HFFc6 (cell line): ENCODE measurements around the gene HACE1. TPM values are rescaled to one million over a fixed set of nuclear protein-coding genes. Genes with fewer than 3 reads are reported as not detected.
A peak's percentile ranks its signal among the peaks of the same experiment; 100 is the strongest.

ENCODE experiments used
- DNase-seq: peaks from one replicate; pipeline ENCODE4 v3.0.0-alpha.2; 2018
- H3K27ac Mint-ChIP-seq: 2 replicates; pipeline ENCODE4 v1.8.0; 2020; ENCODE audit warnings: mild to moderate bottlenecking, mixed read lengths
- H3K27me3 Mint-ChIP-seq: 2 replicates; pipeline ENCODE4 v1.8.0; 2021; ENCODE audit warnings: mild to moderate bottlenecking, moderate library complexity, mixed read lengths; ENCODE audit not compliant: insufficient read depth
- H3K36me3 Mint-ChIP-seq: 2 replicates; pipeline ENCODE4 v1.8.0; 2021; ENCODE audit warnings: low read depth, mixed read lengths
- H3K4me1 Mint-ChIP-seq: 2 replicates; pipeline ENCODE4 v1.8.0; 2020; ENCODE audit warnings: low read depth, mixed read lengths
- H3K4me3 Mint-ChIP-seq: 2 replicates; pipeline ENCODE4 v1.8.0; 2020; ENCODE audit warnings: mild to moderate bottlenecking, moderate library complexity, mixed read lengths
- H3K9me3 Mint-ChIP-seq: 2 replicates; pipeline ENCODE4 v1.8.0; 2020; ENCODE audit warnings: mild to moderate bottlenecking, mixed read lengths
- total RNA-seq, 6 experiments: library from RNA; stranded (reverse); fragmentation: NEBNext Ultra II Directional; extraction: Animal tissue kit (Norgen Biotek cat#: 25700); gene quantifications; 2 replicates in 1 of 6; 3 replicates in 5 of 6; pipeline ENCODE4 v1.2.3, GENCODE V29; 2021
- TF ChIP-seq, protein P1 (sequence below): fragments of 200-600 bp; sonication (generic); IDR thresholded peaks from 2 replicates; pipeline ENCODE4 v1.5.0; 2021; ENCODE audit warnings: antibody characterized with exemption, mild to moderate bottlenecking

HACE1 gene
- total RNA-seq, 6 experiments from 2014 or later, result 7.2 to 8.8 (median 8.5) TPM

- no peaks in the 10 kb centered on the region for H3K9me3 Mint-ChIP-seq
- TF ChIP-seq, protein P1, sequence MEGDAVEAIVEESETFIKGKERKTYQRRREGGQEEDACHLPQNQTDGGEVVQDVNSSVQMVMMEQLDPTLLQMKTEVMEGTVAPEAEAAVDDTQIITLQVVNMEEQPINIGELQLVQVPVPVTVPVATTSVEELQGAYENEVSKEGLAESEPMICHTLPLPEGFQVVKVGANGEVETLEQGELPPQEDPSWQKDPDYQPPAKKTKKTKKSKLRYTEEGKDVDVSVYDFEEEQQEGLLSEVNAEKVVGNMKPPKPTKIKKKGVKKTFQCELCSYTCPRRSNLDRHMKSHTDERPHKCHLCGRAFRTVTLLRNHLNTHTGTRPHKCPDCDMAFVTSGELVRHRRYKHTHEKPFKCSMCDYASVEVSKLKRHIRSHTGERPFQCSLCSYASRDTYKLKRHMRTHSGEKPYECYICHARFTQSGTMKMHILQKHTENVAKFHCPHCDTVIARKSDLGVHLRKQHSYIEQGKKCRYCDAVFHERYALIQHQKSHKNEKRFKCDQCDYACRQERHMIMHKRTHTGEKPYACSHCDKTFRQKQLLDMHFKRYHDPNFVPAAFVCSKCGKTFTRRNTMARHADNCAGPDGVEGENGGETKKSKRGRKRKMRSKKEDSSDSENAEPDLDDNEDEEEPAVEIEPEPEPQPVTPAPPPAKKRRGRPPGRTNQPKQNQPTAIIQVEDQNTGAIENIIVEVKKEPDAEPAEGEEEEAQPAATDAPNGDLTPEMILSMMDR, result no peak
- H3K4me1 Mint-ChIP-seq, result no peaks in the 10 kb centered on the region
- peak; percentile 8 for DNase-seq
- no peaks in the 10 kb centered on the region for H3K36me3 Mint-ChIP-seq
- H3K27ac Mint-ChIP-seq, result no peak overlapping the region
- no peaks in the 10 kb centered on the region; the same call in 1 of the 2 replicates for H3K27me3 Mint-ChIP-seq
- no peak overlapping the region for H3K4me3 Mint-ChIP-seq
These were observed 148.3 kb downstream of the HACE1 start for GRCh38 chr6:104711371-104711770.

GRCh38 chr6:104710543-104711335, 149.0 kb downstream of the HACE1 start:
- H3K4me3 Mint-ChIP-seq, result no peak overlapping the region
- H3K27me3 Mint-ChIP-seq, result no peaks in the 10 kb centered on the region; the same call in 1 of the 2 replicates
- no peak for DNase-seq
- H3K4me1 Mint-ChIP-seq, result peaks cover under 1% of the 10 kb centered on the region; the same call in 1 of the 2 replicates
- no peaks in the 10 kb centered on the region for H3K36me3 Mint-ChIP-seq
- TF ChIP-seq, protein P1, result no peak
- H3K9me3 Mint-ChIP-seq, result no peaks in the 10 kb centered on the region
- no peak overlapping the region for H3K27ac Mint-ChIP-seq

DNA sequence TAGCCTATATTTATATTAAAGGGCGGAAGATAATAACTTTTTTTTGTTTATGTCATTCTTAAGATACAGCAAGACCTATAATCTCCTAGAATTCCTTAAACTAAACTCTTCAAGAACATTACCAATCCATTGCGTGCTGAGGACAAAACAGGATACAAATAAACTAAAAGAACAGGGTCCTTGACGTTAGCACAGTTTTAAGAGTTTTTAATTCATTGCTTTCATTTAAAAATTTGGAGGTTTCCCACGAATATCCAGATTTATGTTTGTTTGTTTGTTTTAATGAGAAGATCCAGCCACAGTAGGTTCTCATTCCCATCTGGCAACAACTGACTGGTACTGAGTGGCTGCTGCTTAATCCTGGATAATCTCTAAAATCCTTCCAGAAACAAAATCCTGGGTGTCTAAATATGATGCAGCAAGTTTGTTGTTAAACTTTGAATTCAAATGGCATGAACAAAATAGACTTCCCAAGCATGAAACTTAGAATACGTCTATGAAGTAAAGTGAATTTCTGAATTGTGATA, 153.7 kb downstream of the HACE1 start:
- TF ChIP-seq, protein P1, result no peak
- Mint-ChIP-seq H3K36me3 (no peaks in the 10 kb centered on the region), H3K9me3 (no peaks in the 10 kb centered on the region), H3K27me3 (no peaks in the 10 kb centered on the region), H3K4me1 (peaks cover 13% of the 10 kb centered on the region; the same call in 1 of the 2 replicates), H3K4me3 (no peak overlapping the region), H3K27ac (no peak overlapping the region)
- DNase-seq, result no peak

DNA sequence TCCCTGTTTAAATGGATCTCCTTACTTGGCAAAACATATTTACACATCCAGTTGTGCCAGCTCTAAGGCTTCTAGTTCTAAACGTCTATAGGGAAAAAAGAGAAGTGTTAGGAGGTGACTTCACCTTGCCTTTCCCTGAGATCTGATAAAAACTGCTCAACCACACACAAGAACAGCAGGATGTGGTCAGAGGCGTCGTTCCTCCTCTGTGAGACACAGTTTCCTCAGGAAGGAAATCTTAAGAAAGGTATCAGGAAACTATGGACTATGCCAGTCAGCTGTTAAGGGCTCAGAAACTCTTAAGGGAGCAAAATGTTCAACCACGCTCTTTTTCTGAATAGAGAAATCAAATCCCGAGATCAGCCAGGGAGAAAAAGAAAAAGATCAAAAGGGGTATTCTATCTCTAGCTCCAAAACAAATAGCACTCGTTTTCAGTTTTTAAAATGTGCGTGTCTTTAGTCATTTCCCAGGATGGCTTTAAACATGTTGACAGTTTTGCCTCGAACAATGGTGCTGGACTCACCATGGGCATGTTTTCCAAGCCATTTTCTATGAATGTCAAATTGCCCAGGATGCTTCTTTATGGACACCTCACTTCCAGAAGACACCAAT, 154.5 kb downstream of the HACE1 start:
- TF ChIP-seq, protein P1, result no peak
- DNase-seq, result no peak
- Mint-ChIP-seq H3K27me3 (no peaks in the 10 kb centered on the region), H3K4me1 (peaks cover 13% of the 10 kb centered on the region; the same call in 1 of the 2 replicates), H3K27ac (no peak overlapping the region), H3K4me3 (no peak overlapping the region), H3K9me3 (no peaks in the 10 kb centered on the region), H3K36me3 (no peaks in the 10 kb centered on the region)

- Mint-ChIP-seq H3K27ac (no peak overlapping the region), H3K4me3 (no peak overlapping the region), H3K9me3 (no peaks in the 10 kb centered on the region), H3K36me3 (no peaks in the 10 kb centered on the region), H3K27me3 (no peaks in the 10 kb centered on the region), H3K4me1 (peaks cover 13% of the 10 kb centered on the region; the same call in 1 of the 2 replicates)
- TF ChIP-seq, protein P1, result no peak
- no peak for DNase-seq
These were observed 155.5 kb downstream of the HACE1 start for GRCh38 chr6:104704191-104704590.
